ENCODE data around the gene GNB1.

- TF ChIP-seq POLR2A (IDR thresholded peaks at IDR 0.05) (no peak), CTCF (IDR thresholded peaks at IDR 0.05) (no peak)
These were observed 19.2 kb upstream of the GNB1 start for GRCh38 chr1:1910033-1910465.
